22Rv1 (cell line): ENCODE measurements around the gene SLC8A1.

Source experiments
- CTCF ChIP-seq: fragments of 450-650 bp; IDR thresholded peaks from 2 replicates; pipeline ENCODE4 v1.5.1; 2017; ENCODE audit warnings: mild to moderate bottlenecking
- ZFX ChIP-seq: fragments of 450-650 bp; IDR thresholded peaks from 2 replicates; pipeline ENCODE4 v1.6.1; 2017; ENCODE audit warnings: antibody characterized with exemption, borderline replicate concordance

DNA sequence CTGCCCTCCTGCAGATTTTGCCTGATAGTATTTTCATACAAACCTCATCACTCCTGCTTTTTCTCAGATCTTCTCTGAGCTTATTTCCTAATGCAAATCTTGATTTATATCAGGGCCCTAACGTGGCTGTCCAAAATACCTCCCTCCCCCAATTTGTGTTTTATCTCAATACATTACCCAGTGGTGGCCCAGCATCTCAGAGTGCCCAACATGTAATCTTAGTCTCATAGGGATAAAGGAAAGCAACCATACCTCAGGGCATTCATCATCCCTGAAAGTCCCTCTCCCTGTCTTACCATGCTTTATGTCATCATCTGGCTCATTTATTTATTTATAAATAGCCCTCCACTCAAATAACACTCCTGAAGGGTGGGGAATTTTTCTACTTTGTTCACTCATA lies 135.3 kb downstream of the SLC8A1 start:
- TF ChIP-seq CTCF (no peak), ZFX (no peak)
